ENCODE results near the gene FASTK.

The FASTK gene

GRCh38 chr7:151080522-151081169, at the start of gene FASTK:
Gene FASTK (minus strand): TSS chr7:151080809. CDS start chr7:151080766, 43 bp downstream.
- peak; percentile 98 for DNase-seq (ENCODE audit: low spot score)
- no peak for TF ChIP-seq CTCF (IDR thresholded peaks at IDR 0.05; ENCODE audit: borderline replicate concordance, control extremely low read depth, extremely low read depth, insufficient read depth, missing control alignments)

GRCh38 chr7:151129960-151130591, 49.5 kb upstream of the FASTK start:
- no peak for DNase-seq (ENCODE audit: low spot score)
- TF ChIP-seq CTCF (IDR thresholded peaks at IDR 0.05; ENCODE audit: borderline replicate concordance, control extremely low read depth, extremely low read depth, insufficient read depth, missing control alignments) = no peak
- in situ Hi-C loops (cut with MboI; ENCODE audit: low sequenced_read_pairs, unreplicated experiment) = no loop called here

More at GRCh38 chr7:151080522-151081169, at the start of gene FASTK:
- in situ Hi-C loops (cut with MboI; ENCODE audit: low sequenced_read_pairs, unreplicated experiment) = no loop called here

- in situ Hi-C loops (cut with MboI; ENCODE audit: low sequenced_read_pairs, unreplicated experiment) = no loop called here
These were observed 48.7 kb upstream of the FASTK start for GRCh38 chr7:151129117-151129959.

GRCh38 chr7:151128716-151129115, 48.1 kb upstream of the FASTK start:
- TF ChIP-seq CTCF (IDR thresholded peaks at IDR 0.05; ENCODE audit: borderline replicate concordance, control extremely low read depth, extremely low read depth, insufficient read depth, missing control alignments) = no peak
- DNase-seq (ENCODE audit: low spot score) = no peak
- in situ Hi-C loops (cut with MboI; ENCODE audit: low sequenced_read_pairs, unreplicated experiment) = no loop called here

More at GRCh38 chr7:151129117-151129959, 48.7 kb upstream of the FASTK start:
- no peak for TF ChIP-seq CTCF (IDR thresholded peaks at IDR 0.05; ENCODE audit: borderline replicate concordance, control extremely low read depth, extremely low read depth, insufficient read depth, missing control alignments)
- no peak for DNase-seq (ENCODE audit: low spot score)

GRCh38 chr7:151128144-151128543, 47.5 kb upstream of the FASTK start:
- in situ Hi-C loops (cut with MboI; ENCODE audit: low sequenced_read_pairs, unreplicated experiment) = no loop called here
- DNase-seq (ENCODE audit: low spot score) = no peak
- no peak for TF ChIP-seq CTCF (IDR thresholded peaks at IDR 0.05; ENCODE audit: borderline replicate concordance, control extremely low read depth, extremely low read depth, insufficient read depth, missing control alignments)

GRCh38 chr7:151126491-151127137, 46.0 kb upstream of the FASTK start:
- no peak for TF ChIP-seq CTCF (IDR thresholded peaks at IDR 0.05; ENCODE audit: borderline replicate concordance, control extremely low read depth, extremely low read depth, insufficient read depth, missing control alignments)
- in situ Hi-C loops (cut with MboI; ENCODE audit: low sequenced_read_pairs, unreplicated experiment) = no loop called here
- DNase-seq (ENCODE audit: low spot score) = no peak

Measured in GM13976 (cell line).